ENCODE data around the gene CHST5. TPM values are rescaled to one million over a fixed set of nuclear protein-coding genes. Genes with fewer than 3 reads are reported as not detected.

CHST5 gene
- total RNA-seq, 1 experiment from 2014 or later = 1.3 TPM

- Histone ChIP-seq H3F3A (ENCODE audit: insufficient read depth, low read depth) (peaks cover 13% of the 10 kb centered on the region; the same call in 1 of the 2 replicates), H3K36me3 (ENCODE audit: low read depth) (peaks cover 28% of the 10 kb centered on the region), H3K4me2 (peak within 1 kb of the TSS; percentile 99), H3K4me3 (peak within 1 kb of the TSS; percentile 94), H3K9me3 (ENCODE audit: insufficient read depth, low read depth) (no peaks in the 10 kb centered on the region), H3K4me1 (replicated peaks; ENCODE audit: insufficient read depth) (peaks cover 17% of the 10 kb centered on the region; the same call in 1 of the 2 replicates), H3K79me2 (ENCODE audit: low read depth) (peaks cover 25% of the 10 kb centered on the region), H4K20me1 (ENCODE audit: insufficient read depth) (peaks cover 9% of the 10 kb centered on the region; the same call in 1 of the 2 replicates), H3K27ac (no peak within 1 kb of the TSS), H2AFZ (peak within 1 kb of the TSS; percentile 90), H3K9me2 (ENCODE audit: insufficient read depth) (no peaks in the 10 kb centered on the region), H3K27me3 (ENCODE audit: insufficient read depth, low read depth) (no peaks in the 10 kb centered on the region)
- TF ChIP-seq CTCF (conservative IDR thresholded peaks at IDR 0.05) = no peak
- no peak for TF ChIP-seq EZH2 (IDR thresholded peaks at IDR 0.05; ENCODE audit: low read depth)
- peak; percentile 57 to 82 for DNase-seq
- POLR2A ChIA-PET (ENCODE audit: unreplicated experiment) = interaction anchor here (0.5 kb wide), 1 partner anchor 83 kb away, joined by 3 read pairs; no protein-coding TSS in a partner anchor
- CTCF ChIA-PET = interaction anchor here (2.5 kb wide), 1 partner anchor 49 kb away, joined by 12 read pairs; no protein-coding TSS in a partner anchor
- no TSS peak for BruUV-seq (replicated peaks)
- intact Hi-C loops (cut with micrococcal nuclease; ENCODE audit: unreplicated experiment) = loop anchor here (1.0 to 2.0 kb wide), 3 partner anchors 49 to 95 kb away; partner anchors contain the start of gene ADAT1
Measured at GRCh38 chr16:75566040-75566757, 30.3 kb upstream of the CHST5 start, which contains the start of gene GABARAPL2. Gene GABARAPL2 (plus strand): TSS chr16:75566379. CDS start chr16:75566487, 108 bp downstream.

DNA sequence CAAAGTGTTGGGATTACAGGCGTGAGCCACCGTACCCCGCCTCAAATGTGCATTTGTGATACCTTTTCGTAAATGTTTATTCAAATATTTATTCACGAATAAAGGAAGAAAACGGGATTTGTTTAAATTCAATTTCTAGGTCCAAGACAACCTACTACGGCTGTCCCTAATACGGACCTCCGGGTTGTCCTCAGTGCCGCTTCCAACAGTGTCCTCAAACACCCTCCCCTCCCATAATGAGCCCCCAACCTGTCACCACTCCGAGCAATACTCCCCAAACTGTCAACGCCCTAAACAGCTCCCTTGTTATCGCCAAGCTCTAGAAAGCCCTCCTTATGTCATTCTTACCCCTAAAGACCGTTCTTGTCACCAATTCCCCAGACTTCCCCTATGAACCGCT is 29.7 kb upstream of the CHST5 start:
- Histone ChIP-seq H3K27me3 (ENCODE audit: insufficient read depth, low read depth) (no peaks in the 10 kb centered on the region), H3K4me1 (replicated peaks; ENCODE audit: insufficient read depth) (peaks cover 17% of the 10 kb centered on the region; the same call in 1 of the 2 replicates), H3K79me2 (ENCODE audit: low read depth) (peaks cover 25% of the 10 kb centered on the region), H3K27ac (no peak overlapping the region), H3K4me3 (peak overlapping the region; percentile 94), H2AFZ (peak overlapping the region; percentile 90), H4K20me1 (ENCODE audit: insufficient read depth) (peaks cover 9% of the 10 kb centered on the region; the same call in 1 of the 2 replicates), H3F3A (ENCODE audit: insufficient read depth, low read depth) (peaks cover 13% of the 10 kb centered on the region; the same call in 1 of the 2 replicates), H3K9me2 (ENCODE audit: insufficient read depth) (no peaks in the 10 kb centered on the region), H3K4me2 (peak overlapping the region; percentile 99), H3K36me3 (ENCODE audit: low read depth) (peaks cover 28% of the 10 kb centered on the region), H3K9me3 (ENCODE audit: insufficient read depth, low read depth) (no peaks in the 10 kb centered on the region)
- no TSS peak for BruUV-seq (replicated peaks)
- no peak for DNase-seq
- TF ChIP-seq CTCF (conservative IDR thresholded peaks at IDR 0.05) (no peak), EZH2 (IDR thresholded peaks at IDR 0.05; ENCODE audit: low read depth) (no peak)
- intact Hi-C loops (cut with micrococcal nuclease; ENCODE audit: unreplicated experiment) = loop anchor here (1.0 to 2.0 kb wide), 4 partner anchors 9 to 94 kb away; partner anchors contain the start of genes ADAT1 and TMEM231
- POLR2A ChIA-PET (ENCODE audit: unreplicated experiment) = no interaction called here
- CTCF ChIA-PET = interaction anchor here (0.9 to 2.5 kb wide), 2 partner anchors 49 to 74 kb away, joined by 3 to 12 read pairs; no protein-coding TSS in a partner anchor

GRCh38 chr16:75559564-75560372 is 23.9 kb upstream of the CHST5 start:
- DNase-seq = peak in 1 of 2 experiments; percentile 32
- H3K9me3 ChIP-seq (ENCODE audit: insufficient read depth, low read depth) = no peaks in the 10 kb centered on the region
- H3K27me3 ChIP-seq (ENCODE audit: insufficient read depth, low read depth) = no peaks in the 10 kb centered on the region
- no peaks in the 10 kb centered on the region for H4K20me1 ChIP-seq (ENCODE audit: insufficient read depth)
- no TSS peak for BruUV-seq (replicated peaks)
- ChIA-PET POLR2A (ENCODE audit: unreplicated experiment) (interaction anchor here (0.6 kb wide), 2 partner anchors 126 to 1643 kb away, joined by 5 to 8 read pairs; partner anchors contain the start of gene CFDP1), CTCF (no interaction called here)
- H3K36me3 ChIP-seq (ENCODE audit: low read depth) = no peaks in the 10 kb centered on the region
- intact Hi-C loops (cut with micrococcal nuclease; ENCODE audit: unreplicated experiment) = no loop called here
- no peak overlapping the region for H3K4me3 ChIP-seq
- no peaks in the 10 kb centered on the region for H3K9me2 ChIP-seq (ENCODE audit: insufficient read depth)
- peaks cover 30% of the 10 kb centered on the region for H3K4me1 ChIP-seq (replicated peaks; ENCODE audit: insufficient read depth)
- peaks cover 8% of the 10 kb centered on the region for H3F3A ChIP-seq (ENCODE audit: insufficient read depth, low read depth)
- no peak overlapping the region for H3K27ac ChIP-seq
- H3K79me2 ChIP-seq (ENCODE audit: low read depth) = peaks cover 2% of the 10 kb centered on the region; the same call in 1 of the 2 replicates
- H2AFZ ChIP-seq = no peak overlapping the region
- peak overlapping the region; percentile 20 for H3K4me2 ChIP-seq
- TF ChIP-seq EZH2 (IDR thresholded peaks at IDR 0.05; ENCODE audit: low read depth) = no peak
